Esophagus squamous epithelium (tissue), 5 donors: Measurements from ENCODE around the gene CHST11. TPM values are rescaled to one million over a fixed set of nuclear protein-coding genes. Genes with fewer than 3 reads are reported as not detected.

Experiments used
- DNase-seq: peaks from one replicate; lab custom pipeline; 2025; lab: John Stamatoyannopoulos, UW
- H3K27ac ChIP-seq, 4 donors: fragments of 200-600 bp; sonication (generic); one replicate each; pipeline ENCODE4 v1.5.1; 2016 to 2019; ENCODE audit warnings: mild to moderate bottlenecking in 1 of 4
- H3K27me3 ChIP-seq, 4 donors: fragments of 200-600 bp; sonication (generic); 1 replicate in 3 of 4; 2 replicates in 1 of 4; pipeline versions ENCODE4 v1.5.1 to v1.6.0; 2017 to 2021; ENCODE audit warnings: antibody characterized with exemption in 1 of 4
- H3K36me3 ChIP-seq, 3 donors: fragments of 200-600 bp; sonication (generic); one replicate each; pipeline ENCODE4 v1.5.1; 2016 to 2019
- H3K4me1 ChIP-seq, 3 donors: fragments of 200-600 bp; sonication (generic); one replicate each; pipeline ENCODE4 v1.5.1; 2017 to 2019
- H3K4me3 ChIP-seq, 4 donors: fragments of 200-600 bp; sonication (generic); 1 replicate in 3 of 4; 2 replicates in 1 of 4; pipeline ENCODE4 v1.5.1; 2016 to 2019; ENCODE audit warnings: mild to moderate bottlenecking in 2 of 4, moderate library complexity in 1 of 4
- H3K9me3 ChIP-seq, 3 donors: fragments of 200-600 bp; sonication (generic); one replicate each; pipeline ENCODE4 v1.5.1; 2016 to 2019
- CTCF ChIP-seq, 6 experiments: fragments of 450-650 bp in 4 of 6; fragments of 200-600 bp in 2 of 6; sonication (generic) in 2 of 6; IDR thresholded peaks; one replicate each; pipeline ENCODE4 v1.5.1; 2016 to 2019; ENCODE audit warnings: antibody characterized with exemption in 6 of 6, mild to moderate bottlenecking in 4 of 6, moderate library complexity in 4 of 6
- POLR2A ChIP-seq, 4 donors: fragments of 450-650 bp; IDR thresholded peaks; one replicate each; pipeline ENCODE4 v1.6.1; 2017; ENCODE audit warnings: antibody characterized with exemption in 4 of 4, mild to moderate bottlenecking in 4 of 4, moderate library complexity in 3 of 4
- WGBS, 2 donors: methylation state at CpG; one replicate each; pipeline ENCODE4 v1.1.5; 2018; 5-methylcytosine and 5-hydroxymethylcytosine counted together
- intact Hi-C: fragments of 100-400 bp; cut with DNase I; formaldehyde crosslinking; loops from one replicate; pipeline ENCODE4 v1.15.0; 2022
- total RNA-seq, 4 donors: library from RNA; depleted of rRNA; stranded (reverse); fragments of >200 nt; gene quantifications; one replicate each; pipeline ENCODE4 v1.1.0, GENCODE V29; 2016
- donor health status: DM: yes; HTN: yes; CAD: no.

The CHST11 gene
- total RNA-seq, 4 donors from 2014 or later: 6.3 to 12.6 (median 10.3) TPM

- Histone ChIP-seq H3K4me3 (no peak overlapping the region), H3K4me1 (peaks cover 0 to 18% (median 3%) of the 10 kb centered on the region in 3 donors), H3K27ac (no peak overlapping the region), H3K9me3 (no peaks in the 10 kb centered on the region), H3K36me3 (no peaks in the 10 kb centered on the region), H3K27me3 (no peaks in the 10 kb centered on the region)
- no peak for TF ChIP-seq CTCF (IDR thresholded peaks at IDR 0.05)
- TF ChIP-seq POLR2A (IDR thresholded peaks at IDR 0.05): no peak
- intact Hi-C loops: no loop called here
- DNase-seq: no peak
- WGBS, 2 donors: 92 to 100% methylated on average over 1 of the region's 1 CpG
Measured at GRCh38 chr12:104469523-104469922, 12.8 kb downstream of the CHST11 start.

GRCh38 chr12:104470521-104470920, 13.8 kb downstream of the CHST11 start:
- no peak for DNase-seq
- Histone ChIP-seq H3K4me1 (peaks cover 0 to 11% (median 3%) of the 10 kb centered on the region in 3 donors), H3K27ac (no peak overlapping the region), H3K4me3 (no peak overlapping the region), H3K9me3 (no peaks in the 10 kb centered on the region), H3K27me3 (no peaks in the 10 kb centered on the region), H3K36me3 (no peaks in the 10 kb centered on the region)
- 100% methylated on average over 1 of the region's 1 CpG for WGBS, 2 donors
- intact Hi-C loops: no loop called here
- no peak for TF ChIP-seq CTCF (IDR thresholded peaks at IDR 0.05)
- TF ChIP-seq POLR2A (IDR thresholded peaks at IDR 0.05): no peak

GRCh38 chr12:104471336-104471735, 14.6 kb downstream of the CHST11 start:
- no peak for DNase-seq
- no peak overlapping the region for H3K27ac ChIP-seq
- no peaks in the 10 kb centered on the region for H3K36me3 ChIP-seq
- WGBS, 2 donors: 70 to 90% methylated on average over 3 of the region's 3 CpGs
- intact Hi-C loops: no loop called here
- no peak for TF ChIP-seq POLR2A (IDR thresholded peaks at IDR 0.05)
- no peak for TF ChIP-seq CTCF (IDR thresholded peaks at IDR 0.05)
- H3K27me3 ChIP-seq: no peaks in the 10 kb centered on the region
- no peak overlapping the region for H3K4me3 ChIP-seq
- peaks cover 0 to 11% (median 3%) of the 10 kb centered on the region in 3 donors for H3K4me1 ChIP-seq
- H3K9me3 ChIP-seq: no peaks in the 10 kb centered on the region

- Histone ChIP-seq H3K4me3 (no peak overlapping the region), H3K9me3 (no peaks in the 10 kb centered on the region), H3K36me3 (no peaks in the 10 kb centered on the region), H3K27me3 (no peaks in the 10 kb centered on the region), H3K4me1 (peaks cover 0 to 11% (median 3%) of the 10 kb centered on the region in 3 donors), H3K27ac (no peak overlapping the region)
- DNase-seq: no peak
- 78 to 79% methylated on average over 4 of the region's 4 CpGs for WGBS, 2 donors
- TF ChIP-seq CTCF (IDR thresholded peaks at IDR 0.05) (no peak), POLR2A (IDR thresholded peaks at IDR 0.05) (no peak)
- intact Hi-C loops: no loop called here
Measured at GRCh38 chr12:104472748-104473147, 16.0 kb downstream of the CHST11 start.

- Histone ChIP-seq H3K9me3 (no peaks in the 10 kb centered on the region), H3K4me3 (no peak overlapping the region), H3K27ac (peak overlapping the region in 1 of 4 donors; percentile 7), H3K4me1 (peaks cover 0 to 11% (median 3%) of the 10 kb centered on the region in 3 donors), H3K27me3 (no peaks in the 10 kb centered on the region), H3K36me3 (no peaks in the 10 kb centered on the region)
- 46 to 67% methylated on average over 10 of the region's 10 CpGs for WGBS, 2 donors
- TF ChIP-seq CTCF (IDR thresholded peaks at IDR 0.05) (no peak), POLR2A (IDR thresholded peaks at IDR 0.05) (no peak)
- DNase-seq: no peak
- intact Hi-C loops: no loop called here
Measured at GRCh38 chr12:104473374-104473983, 16.7 kb downstream of the CHST11 start.
